GM21381 (cell line): ENCODE data around the gene RAB3IL1.

Source experiments
- ATAC-seq: cut with Tn5 transposase; IDR thresholded peaks from one replicate; pipeline ENCODE4 v1.9.1; 2021; ENCODE audit warnings: mild to moderate bottlenecking, moderate library complexity; ENCODE audit not compliant: unreplicated experiment

RAB3IL1 gene

GRCh38 chr11:61869429-61869707 lies 48.0 kb downstream of the RAB3IL1 start:
- no peak for ATAC-seq

GRCh38 chr11:61868571-61869428 lies 48.6 kb downstream of the RAB3IL1 start:
- ATAC-seq, result no peak

- no peak for ATAC-seq
Observed at GRCh38 chr11:61866958-61867343, 50.4 kb downstream of the RAB3IL1 start.

- ATAC-seq, result no peak
Observed at GRCh38 chr11:61866231-61866957, 51.0 kb downstream of the RAB3IL1 start.

GRCh38 chr11:61864814-61865775 lies 52.3 kb downstream of the RAB3IL1 start:
- no peak for ATAC-seq

GRCh38 chr11:61863548-61864081 lies 53.8 kb downstream of the RAB3IL1 start:
- no peak for ATAC-seq

- ATAC-seq, result no peak
Observed at GRCh38 chr11:61862714-61863547, 54.4 kb downstream of the RAB3IL1 start.

- ATAC-seq, result no peak
Observed at GRCh38 chr11:61861634-61862033, 55.7 kb downstream of the RAB3IL1 start.

GRCh38 chr11:61860054-61860903 lies 57.1 kb downstream of the RAB3IL1 start:
- no peak for ATAC-seq

- no peak for ATAC-seq
Observed at GRCh38 chr11:61855939-61856680, 61.3 kb downstream of the RAB3IL1 start.

GRCh38 chr11:61854966-61855714 lies 62.2 kb downstream of the RAB3IL1 start:
- no peak for ATAC-seq

GRCh38 chr11:61854206-61854895 lies 63.0 kb downstream of the RAB3IL1 start:
- no peak for ATAC-seq

GRCh38 chr11:61853698-61854169 lies 63.6 kb downstream of the RAB3IL1 start:
- no peak for ATAC-seq

- ATAC-seq, result no peak
Observed at GRCh38 chr11:61851900-61852295, 65.5 kb downstream of the RAB3IL1 start.

GRCh38 chr11:61851113-61851899 lies 66.1 kb downstream of the RAB3IL1 start:
- no peak for ATAC-seq

GRCh38 chr11:61850687-61851086 lies 66.7 kb downstream of the RAB3IL1 start:
- no peak for ATAC-seq
